Osteocyte (in vitro differentiated cells): ENCODE data around the gene MAN1A1. TPM values are rescaled to one million over a fixed set of nuclear protein-coding genes. Genes with fewer than 3 reads are reported as not detected.
"Not testable (repeated sequence)": the region's sequence is repeated elsewhere in the genome, so short reads cannot be mapped to it uniquely, and the experiment has no call there.

Experiments
- DNase-seq: peaks from one replicate; pipeline ENCODE4 v3.0.0; 2021; ENCODE audit warnings: mixed read lengths; ENCODE audit not compliant: unreplicated experiment; ENCODE audit errors: extremely low spot score
- H3K27ac Mint-ChIP-seq: one replicate; pipeline ENCODE4 v1.8.0; 2021; ENCODE audit warnings: mild to moderate bottlenecking, mixed read lengths; ENCODE audit not compliant: unreplicated experiment
- H3K27me3 Mint-ChIP-seq: one replicate; pipeline ENCODE4 v1.8.0; 2021; ENCODE audit warnings: mixed read lengths; ENCODE audit not compliant: unreplicated experiment
- H3K36me3 Mint-ChIP-seq: one replicate; pipeline ENCODE4 v1.8.0; 2021; ENCODE audit warnings: mixed read lengths; ENCODE audit not compliant: unreplicated experiment
- H3K4me1 Mint-ChIP-seq: one replicate; pipeline ENCODE4 v1.8.0; 2021; ENCODE audit warnings: mixed read lengths; ENCODE audit not compliant: unreplicated experiment
- H3K4me3 Mint-ChIP-seq: one replicate; pipeline ENCODE4 v1.8.0; 2021; ENCODE audit warnings: mild to moderate bottlenecking, moderate library complexity, mixed read lengths; ENCODE audit not compliant: unreplicated experiment
- H3K9me3 Mint-ChIP-seq: one replicate; pipeline ENCODE4 v1.8.0; 2021; ENCODE audit warnings: mixed read lengths; ENCODE audit not compliant: unreplicated experiment
- CTCF ChIP-seq: fragments of 200-600 bp; sonication (generic); IDR thresholded peaks from 2 replicates; pipeline ENCODE4 v1.5.0; 2021; ENCODE audit warnings: antibody characterized with exemption, mild to moderate bottlenecking, moderate library complexity
- total RNA-seq: library from RNA; stranded (reverse); gene quantifications from 2 replicates; pipeline ENCODE4 v1.2.1, GENCODE V29; 2021

Gene MAN1A1
- total RNA-seq, 1 donor from 2014 or later = 7.0 TPM

DNA sequence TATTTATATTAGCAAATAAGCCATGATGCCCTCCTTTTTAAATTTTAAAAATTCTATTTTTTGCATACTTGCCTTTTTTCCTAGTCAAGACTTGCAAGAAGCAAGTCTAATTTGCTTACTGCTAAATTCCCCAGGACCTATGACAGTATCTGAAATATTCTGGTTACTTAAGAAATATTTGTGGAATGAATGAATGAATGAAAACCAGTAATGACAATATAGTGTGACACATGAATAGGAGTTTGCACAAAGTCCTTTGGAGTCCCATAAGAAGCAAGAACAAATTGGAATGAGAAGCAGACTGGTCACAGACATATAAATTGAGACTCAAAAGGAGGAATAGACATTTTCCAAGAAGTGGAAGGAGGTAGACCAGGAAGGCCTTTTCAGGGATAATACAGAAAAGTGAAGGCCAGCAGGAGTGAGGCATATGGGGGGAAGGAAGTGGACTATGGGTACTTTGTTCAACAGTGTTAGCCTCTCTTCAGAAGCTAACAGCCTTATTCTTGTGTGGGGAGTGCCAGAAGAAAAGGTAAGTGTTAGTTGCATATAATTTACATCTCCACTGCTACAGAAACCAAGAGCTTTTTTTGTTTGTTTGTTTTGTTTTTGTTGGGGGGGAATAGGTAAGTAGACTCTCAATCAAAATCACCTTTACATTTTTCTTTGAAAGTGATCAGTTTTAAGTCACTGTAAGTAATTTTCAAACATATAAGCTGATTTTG lies 177.5 kb downstream of the MAN1A1 start:
- Mint-ChIP-seq H3K36me3 (no peaks in the 10 kb centered on the region), H3K9me3 (no peaks in the 10 kb centered on the region), H3K27me3 (peaks cover 10% of the 10 kb centered on the region), H3K4me3 (no peak overlapping the region), H3K27ac (no peak overlapping the region), H3K4me1 (peaks cover 12% of the 10 kb centered on the region)
- no peak for DNase-seq
- no peak for TF ChIP-seq CTCF

DNA sequence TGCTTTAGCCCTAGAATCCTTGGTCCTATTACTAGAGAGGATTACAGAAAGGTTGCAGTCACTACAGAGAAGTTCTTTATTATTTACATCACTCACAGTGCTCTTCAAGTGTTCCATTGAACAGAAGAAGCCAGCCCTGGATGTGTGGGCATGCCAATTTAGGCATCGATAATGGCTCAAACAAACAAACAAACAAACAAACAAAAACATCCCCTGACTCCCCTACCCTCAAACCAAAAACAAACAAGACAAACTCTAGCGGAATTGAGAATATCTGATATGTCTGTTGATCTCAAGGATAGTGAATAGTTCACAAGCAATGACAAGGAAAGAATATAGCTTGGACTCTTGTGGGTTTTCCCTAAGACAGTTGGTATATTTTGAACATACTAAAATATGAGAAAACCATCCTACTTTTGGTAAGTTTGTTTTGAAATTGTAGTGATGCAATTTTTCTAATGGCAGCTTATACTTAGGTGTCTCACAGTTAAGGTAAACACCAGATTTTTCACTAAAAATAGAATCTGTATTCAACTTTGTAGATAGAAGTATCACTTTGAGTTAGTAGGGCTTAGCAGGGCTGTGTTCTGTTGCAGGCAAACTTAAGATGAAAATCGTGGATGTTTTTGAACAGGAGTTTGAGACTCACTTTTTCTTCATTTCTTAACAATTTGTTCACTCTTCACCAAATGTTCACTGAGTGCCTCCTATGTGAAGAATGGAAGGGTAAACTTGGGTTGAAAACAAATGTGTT lies 178.3 kb downstream of the MAN1A1 start:
- DNase-seq = no peak
- Mint-ChIP-seq H3K27me3 (peaks cover 16% of the 10 kb centered on the region), H3K4me1 (peaks cover 11% of the 10 kb centered on the region), H3K9me3 (no peaks in the 10 kb centered on the region), H3K4me3 (no peak overlapping the region), H3K36me3 (no peaks in the 10 kb centered on the region), H3K27ac (no peak overlapping the region)
- TF ChIP-seq CTCF = no peak

- Mint-ChIP-seq H3K4me1 (peaks cover 8% of the 10 kb centered on the region), H3K36me3 (no peaks in the 10 kb centered on the region), H3K27ac (no peak overlapping the region), H3K4me3 (no peak overlapping the region), H3K27me3 (peaks cover 23% of the 10 kb centered on the region), H3K9me3 (no peaks in the 10 kb centered on the region)
- no peak for DNase-seq
- no peak for TF ChIP-seq CTCF
Observed at GRCh38 chr6:119170447-119171087, 179.0 kb downstream of the MAN1A1 start.

DNA sequence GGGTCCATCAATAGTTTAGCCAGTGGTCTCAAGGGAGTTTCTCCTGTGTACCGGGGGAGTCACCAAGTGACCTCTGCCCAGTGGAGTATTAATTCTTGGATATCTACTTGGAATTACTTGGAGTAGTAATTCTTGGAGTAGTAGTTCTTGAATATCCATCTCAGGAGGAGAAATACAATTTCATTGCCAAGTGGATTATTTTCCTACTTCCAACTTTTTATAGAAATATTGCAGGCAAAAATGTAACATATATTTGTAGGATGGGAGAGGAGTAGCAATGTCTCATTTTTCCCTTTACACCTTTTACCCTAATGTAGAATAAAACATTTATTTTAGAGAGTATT lies 179.5 kb downstream of the MAN1A1 start:
- DNase-seq = no peak
- Mint-ChIP-seq H3K27me3 (peaks cover 28% of the 10 kb centered on the region), H3K4me3 (no peak overlapping the region), H3K4me1 (peaks cover 3% of the 10 kb centered on the region), H3K9me3 (no peaks in the 10 kb centered on the region), H3K36me3 (no peaks in the 10 kb centered on the region), H3K27ac (no peak overlapping the region)
- TF ChIP-seq CTCF = no peak

DNA sequence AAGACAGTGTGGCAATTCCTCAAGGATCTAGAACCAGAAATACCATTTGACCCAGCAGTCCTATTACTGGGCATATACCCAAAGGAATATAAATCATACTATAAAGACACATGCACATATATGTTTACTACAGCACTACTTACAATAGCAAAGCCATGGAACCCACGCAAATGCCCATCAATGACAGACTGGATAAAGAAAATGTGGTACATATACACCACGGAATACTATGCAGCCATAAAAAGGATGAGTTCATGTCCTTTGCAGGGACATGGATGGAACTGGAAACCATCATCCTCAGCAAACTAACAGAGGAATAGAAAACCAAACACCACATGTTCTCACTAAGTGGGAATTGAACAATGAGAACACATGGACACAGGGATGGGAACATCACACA lies 180.2 kb downstream of the MAN1A1 start:
- not testable (repeated sequence) for H3K27ac Mint-ChIP-seq, H3K4me1 Mint-ChIP-seq, H3K9me3 Mint-ChIP-seq, H3K4me3 Mint-ChIP-seq, H3K36me3 Mint-ChIP-seq, DNase-seq
- H3K27me3 Mint-ChIP-seq = peaks cover 36% of the 10 kb centered on the region
